HepG2 (cell line): ENCODE results near the gene MRPL43. TPM values are rescaled to one million over a fixed set of nuclear protein-coding genes. Genes with fewer than 3 reads are reported as not detected.
A peak's percentile ranks its signal among the peaks of the same experiment; 100 is the strongest.

Experiments
- ARID2 ChIP-seq: sonication (generic); formaldehyde crosslinking; IDR thresholded peaks from 2 replicates; pipeline ENCODE4 v1.8.1; 2022; ENCODE audit warnings: mild to moderate bottlenecking, missing genetic modification reagents, borderline replicate concordance
- CHD2 ChIP-seq: IDR thresholded peaks from 2 replicates; pipeline ENCODE4 v1.6.1; 2011; ENCODE audit warnings: low read depth, low read length, improper control_type of control experiment
- DPF2 ChIP-seq: sonication (generic); formaldehyde crosslinking; IDR thresholded peaks from 2 replicates; pipeline ENCODE4 v1.4.0; 2020; ENCODE audit warnings: mild to moderate bottlenecking, low read depth, missing genetic modification reagents, borderline replicate concordance
- FOXC1 ChIP-seq: sonication (generic); formaldehyde crosslinking; IDR thresholded peaks from 2 replicates; pipeline ENCODE4 v1.8.0; 2022; ENCODE audit warnings: mild to moderate bottlenecking, missing genetic modification reagents, borderline replicate concordance
- GLMP ChIP-seq: sonication (generic); formaldehyde crosslinking; IDR thresholded peaks from 2 replicates; pipeline ENCODE4 v1.9.0; 2021; ENCODE audit warnings: missing genetic modification reagents, mild to moderate bottlenecking, borderline replicate concordance
- GPN1 ChIP-seq: sonication (generic); formaldehyde crosslinking; IDR thresholded peaks from 2 replicates; pipeline ENCODE4 v1.5.1; 2020; ENCODE audit warnings: missing genetic modification reagents, borderline replicate concordance
- GTF3A ChIP-seq: sonication (generic); formaldehyde crosslinking; conservative IDR thresholded peaks from 2 replicates; pipeline ENCODE4 v1.4.0; 2020; ENCODE audit warnings: mild to moderate bottlenecking, missing genetic modification reagents
- HMG20A ChIP-seq: IDR thresholded peaks from 2 replicates; pipeline ENCODE4 v1.6.1; 2016; ENCODE audit warnings: borderline replicate concordance
- HNF4G ChIP-seq, 2 experiments: sonication (generic) in 1 of 2; formaldehyde crosslinking in 1 of 2; IDR thresholded peaks; 2 replicates each; pipeline versions ENCODE4 v1.4.0 to v1.6.1; 2011 to 2020; ENCODE audit warnings: borderline replicate concordance in 2 of 2, low read depth in 2 of 2, mild to moderate bottlenecking in 2 of 2, low read length in 1 of 2, missing genetic modification reagents in 1 of 2, moderate library complexity in 1 of 2
- HOXD1 ChIP-seq: sonication (generic); formaldehyde crosslinking; IDR thresholded peaks from 2 replicates; pipeline ENCODE4 v1.5.0; 2020; ENCODE audit warnings: missing genetic modification reagents
- IKZF4 ChIP-seq: sonication (generic); formaldehyde crosslinking; IDR thresholded peaks from 2 replicates; pipeline ENCODE4 v1.5.1; 2020; ENCODE audit warnings: borderline replicate concordance, mild to moderate bottlenecking, low read depth, missing genetic modification reagents; ENCODE audit errors: not compliant biosample characterization
- PLRG1 ChIP-seq: fragments of 450-650 bp; conservative IDR thresholded peaks from 2 replicates; pipeline ENCODE4 v1.6.1; 2016
- SIN3B ChIP-seq: fragments of 150-350 bp; IDR thresholded peaks from 2 replicates; pipeline ENCODE4 v1.6.1; 2014; ENCODE audit warnings: low read length
- TBX2 ChIP-seq: sonication (generic); formaldehyde crosslinking; IDR thresholded peaks from 2 replicates; pipeline ENCODE4 v1.5.0; 2020; ENCODE audit warnings: missing genetic modification reagents, mild to moderate bottlenecking, borderline replicate concordance
- UBTF ChIP-seq: sonication (generic); formaldehyde crosslinking; IDR thresholded peaks from 2 replicates; pipeline ENCODE4 v1.4.0; 2020; ENCODE audit warnings: mild to moderate bottlenecking, missing genetic modification reagents
- XRCC5 ChIP-seq: fragments of 200-400 bp; formaldehyde crosslinking; optimal IDR thresholded peaks from 2 replicates; pipeline ENCODE3; 2017; ENCODE audit warnings: mild to moderate bottlenecking, low read length
- ZBTB20 ChIP-seq: sonication (generic); formaldehyde crosslinking; IDR thresholded peaks from 2 replicates; pipeline ENCODE4 v1.8.1; 2023; ENCODE audit warnings: missing genetic modification reagents, low read depth, mild to moderate bottlenecking, borderline replicate concordance
- ZBTB44 ChIP-seq: sonication (generic); formaldehyde crosslinking; IDR thresholded peaks from 2 replicates; pipeline ENCODE4 v1.4.0; 2020; ENCODE audit warnings: missing genetic modification reagents
- ZBTB7A ChIP-seq: sonication (generic); formaldehyde crosslinking; IDR thresholded peaks from 2 replicates; pipeline ENCODE4 v1.8.0; 2022; ENCODE audit warnings: mild to moderate bottlenecking, missing genetic modification reagents
- ZNF33A ChIP-seq: sonication (generic); formaldehyde crosslinking; IDR thresholded peaks from 2 replicates; pipeline ENCODE4 v1.5.1; 2020; ENCODE audit warnings: missing genetic modification reagents, mild to moderate bottlenecking, moderate library complexity, borderline replicate concordance
- ZNF556 ChIP-seq: sonication (generic); formaldehyde crosslinking; IDR thresholded peaks from 2 replicates; pipeline ENCODE4 v1.4.0; 2020; ENCODE audit warnings: mild to moderate bottlenecking, missing genetic modification reagents, borderline replicate concordance
- ZNF709 ChIP-seq: sonication (generic); formaldehyde crosslinking; IDR thresholded peaks from 2 replicates; pipeline ENCODE4 v1.5.0; 2020; ENCODE audit warnings: mild to moderate bottlenecking, missing genetic modification reagents
- ZNF891 ChIP-seq: sonication (generic); formaldehyde crosslinking; IDR thresholded peaks from 2 replicates; pipeline ENCODE4 v1.5.0; 2020; ENCODE audit warnings: mild to moderate bottlenecking, missing genetic modification reagents
- ZSCAN25 ChIP-seq: sonication (generic); formaldehyde crosslinking; IDR thresholded peaks from 2 replicates; pipeline ENCODE4 v1.8.0; 2022; ENCODE audit warnings: mild to moderate bottlenecking, missing genetic modification reagents
- polyA plus RNA-seq, 8 experiments: library from polyadenylated mRNA; depleted of rRNA in 3 of 8; stranded (reverse) in 7 of 8; unstranded in 1 of 8; fragments of >200 nt; fragmentation: Illumina TruSeq in 4 of 8; extraction: Trizol in 4 of 8; gene quantifications; 2 replicates each; pipeline versions ENCODE4 v1.2.1 to v1.2.3, GENCODE V29; 2011 to 2016; ENCODE audit warnings: low read depth in 4 of 8, missing spikeins in 1 of 8, mixed read lengths in 1 of 8; ENCODE audit not compliant: insufficient read depth in 1 of 8
- total RNA-seq, 5 experiments: library from RNA; depleted of rRNA; stranded (reverse); fragments of >200 nt; fragmentation: Illumina TruSeq; extraction: Trizol; gene quantifications; 2 replicates each; pipeline ENCODE4 v1.2.3, GENCODE V29; 2016; ENCODE audit warnings: low read depth in 1 of 5

The MRPL43 gene
- total and polyA plus RNA-seq, 2 of the 13 experiments (the other 11 are each of a cell fraction or from before 2014, with no cell fraction given), result 71.0 to 73.7 TPM

- peak; percentile 97 for TF ChIP-seq ZBTB20
- TF ChIP-seq ZNF556 (CRISPR knock-in tag), result no peak
- TF ChIP-seq ZNF891 (CRISPR knock-in tag), result peak; percentile 42; the same call in 1 of the 2 replicates
- TF ChIP-seq TBX2 (CRISPR knock-in tag), result peak; percentile 89
- no peak for TF ChIP-seq IKZF4 (CRISPR knock-in tag)
- TF ChIP-seq GPN1 (CRISPR knock-in tag), result no peak
- no peak for TF ChIP-seq ZNF33A (CRISPR knock-in tag)
- no peak; the same call in 1 of the 2 replicates for TF ChIP-seq UBTF
- no peak for TF ChIP-seq ZNF709 (CRISPR knock-in tag)
- peak; percentile 66; the same call in 1 of the 2 replicates for TF ChIP-seq ZBTB7A (CRISPR knock-in tag)
- TF ChIP-seq XRCC5, result no peak
- peak; percentile 99 for TF ChIP-seq ZSCAN25 (CRISPR knock-in tag)
- 0 out of 2 replicates have a peak, but pooled peaks have one; percentile 17 for TF ChIP-seq FOXC1
- no peak for TF ChIP-seq PLRG1
- TF ChIP-seq DPF2, result peak; percentile 84; the same call in 1 of the 2 replicates
- peak; percentile 91 for TF ChIP-seq HNF4G (IDR thresholded peaks at IDR 0.05; ENCODE audit: borderline replicate concordance, low read depth, low read length)
- peak; percentile 79; the same call in 1 of the 2 replicates for TF ChIP-seq HNF4G (CRISPR knock-in tag; IDR thresholded peaks at IDR 0.05; ENCODE audit: borderline replicate concordance, low read depth)
- TF ChIP-seq HOXD1, result peak; percentile 75; the same call in 1 of the 2 replicates
- no peak for TF ChIP-seq CHD2
- no peak for TF ChIP-seq SIN3B
- no peak for TF ChIP-seq GLMP
- TF ChIP-seq GTF3A (CRISPR knock-in tag), result no peak
- no peak for TF ChIP-seq ZBTB44 (CRISPR knock-in tag)
- TF ChIP-seq HMG20A (CRISPR knock-in tag), result peak; percentile 95; the same call in 1 of the 2 replicates
- 0 out of 2 replicates have a peak, but pooled peaks have one; percentile 22 for TF ChIP-seq ARID2 (CRISPR knock-in tag)
Measured at GRCh38 chr10:100970914-100971811, 16.1 kb downstream of the MRPL43 start (continued).
